Activated CD8-positive, alpha-beta memory T cell treated with anti-CD3 and anti-CD28 coated beads, Interleukin-2, amount 10 ng/mL, durations not matched to agents 7 days and 5 days (primary cell): Measurements from ENCODE around the gene HBS1L. TPM values are rescaled to one million over a fixed set of nuclear protein-coding genes. Genes with fewer than 3 reads are reported as not detected.

ENCODE experiments used
- ATAC-seq: fragments of 150-1000 bp; cut with Tn5 transposase; one replicate; pipeline ENCODE4 v1.10.0; 2021; ENCODE audit warnings: moderate library complexity
- CTCF ChIA-PET: fragments of 350-600 bp; sonication (Branson Sonifier 250); formaldehyde crosslinking; loops from one replicate; lab custom pipeline; 2021; ENCODE audit warnings: antibody characterized with exemption; lab: Charles Lee
- DNase-seq: peaks from one replicate; pipeline ENCODE4 v3.0.0-alpha.2; 2020
- H3K27ac Mint-ChIP-seq: one replicate; pipeline ENCODE4 v1.8.0; 2021; ENCODE audit warnings: mild to moderate bottlenecking, mixed read lengths
- H3K27me3 Mint-ChIP-seq: one replicate; pipeline ENCODE4 v1.8.0; 2021; ENCODE audit warnings: mixed read lengths
- H3K36me3 Mint-ChIP-seq: one replicate; pipeline ENCODE4 v1.8.0; 2021; ENCODE audit warnings: mild to moderate bottlenecking, mixed read lengths
- H3K4me1 Mint-ChIP-seq: one replicate; pipeline ENCODE4 v1.8.0; 2021; ENCODE audit warnings: mixed read lengths
- H3K4me3 Mint-ChIP-seq: one replicate; pipeline ENCODE4 v1.8.0; 2021; ENCODE audit warnings: mild to moderate bottlenecking, moderate library complexity, mixed read lengths
- H3K9me3 Mint-ChIP-seq: one replicate; pipeline ENCODE4 v1.8.0; 2022; ENCODE audit warnings: low read depth, mixed read lengths
- total RNA-seq, 2 experiments: library from RNA; stranded (reverse); gene quantifications; one replicate each; pipeline ENCODE4 v1.2.3, GENCODE V29; 2021

Gene HBS1L
- total RNA-seq, 2 experiments from 2014 or later, result 92.2 to 112 TPM

- H3K27me3 Mint-ChIP-seq, result no peaks in the 10 kb centered on the region
- peaks cover 65% of the 10 kb centered on the region for H3K4me1 Mint-ChIP-seq
- no peak for ATAC-seq
- CTCF ChIA-PET, result interaction anchor here (1.5 kb wide), 1 partner anchor 9 kb away, joined by 3 read pairs; no protein-coding TSS in a partner anchor
- no peak overlapping the region for H3K4me3 Mint-ChIP-seq
- no peaks in the 10 kb centered on the region for H3K9me3 Mint-ChIP-seq
- DNase-seq, result no peak
- H3K36me3 Mint-ChIP-seq, result peaks cover 48% of the 10 kb centered on the region
- H3K27ac Mint-ChIP-seq, result no peak overlapping the region
Measured at GRCh38 chr6:135048915-135049314, 5.7 kb downstream of the HBS1L start.

- ATAC-seq, result no peak
Measured at GRCh38 chr6:135047336-135047735, 7.3 kb downstream of the HBS1L start.

GRCh38 chr6:135046912-135047311 lies 7.7 kb downstream of the HBS1L start:
- no peaks in the 10 kb centered on the region for H3K27me3 Mint-ChIP-seq
- no peak overlapping the region for H3K4me3 Mint-ChIP-seq
- H3K27ac Mint-ChIP-seq, result no peak overlapping the region
- no peaks in the 10 kb centered on the region for H3K9me3 Mint-ChIP-seq
- CTCF ChIA-PET, result no interaction called here
- ATAC-seq, result peak; percentile 70
- DNase-seq, result no peak
- H3K36me3 Mint-ChIP-seq, result peaks cover 48% of the 10 kb centered on the region
- peaks cover 59% of the 10 kb centered on the region for H3K4me1 Mint-ChIP-seq

More at GRCh38 chr6:135047336-135047735, 7.3 kb downstream of the HBS1L start:
- DNase-seq, result no peak
- H3K36me3 Mint-ChIP-seq, result peaks cover 47% of the 10 kb centered on the region
- no peak overlapping the region for H3K4me3 Mint-ChIP-seq
- CTCF ChIA-PET, result no interaction called here
- H3K4me1 Mint-ChIP-seq, result peaks cover 62% of the 10 kb centered on the region
- H3K9me3 Mint-ChIP-seq, result no peaks in the 10 kb centered on the region
- H3K27ac Mint-ChIP-seq, result no peak overlapping the region
- H3K27me3 Mint-ChIP-seq, result no peaks in the 10 kb centered on the region

GRCh38 chr6:135044639-135045038 lies 10.0 kb downstream of the HBS1L start:
- ATAC-seq (no peak), DNase-seq (no peak)
- H3K27ac Mint-ChIP-seq, result no peak overlapping the region
- H3K4me1 Mint-ChIP-seq, result peaks cover 52% of the 10 kb centered on the region
- peaks cover 46% of the 10 kb centered on the region for H3K36me3 Mint-ChIP-seq
- no peaks in the 10 kb centered on the region for H3K27me3 Mint-ChIP-seq
- no peaks in the 10 kb centered on the region for H3K9me3 Mint-ChIP-seq
- CTCF ChIA-PET, result interaction anchor here (2.2 kb wide), 1 partner anchor 11 kb away, joined by 9 read pairs; the partner anchor contains the start of gene HBS1L
- H3K4me3 Mint-ChIP-seq, result no peak overlapping the region

GRCh38 chr6:135043846-135044245 lies 10.8 kb downstream of the HBS1L start:
- CTCF ChIA-PET, result interaction anchor here (2.2 kb wide), 1 partner anchor 11 kb away, joined by 9 read pairs; the partner anchor contains the start of gene HBS1L

GRCh38 chr6:135043364-135043763 lies 11.3 kb downstream of the HBS1L start:
- H3K27ac Mint-ChIP-seq, result no peak overlapping the region
- ATAC-seq, result no peak
- H3K4me1 Mint-ChIP-seq, result peaks cover 48% of the 10 kb centered on the region
- peaks cover 43% of the 10 kb centered on the region for H3K36me3 Mint-ChIP-seq
- CTCF ChIA-PET, result interaction anchor here (2.2 kb wide), 1 partner anchor 12 kb away, joined by 9 read pairs; the partner anchor contains the start of gene HBS1L
- no peaks in the 10 kb centered on the region for H3K9me3 Mint-ChIP-seq
- no peaks in the 10 kb centered on the region for H3K27me3 Mint-ChIP-seq
- no peak overlapping the region for H3K4me3 Mint-ChIP-seq
- DNase-seq, result no peak

More at GRCh38 chr6:135043846-135044245, 10.8 kb downstream of the HBS1L start:
- Mint-ChIP-seq H3K27me3 (no peaks in the 10 kb centered on the region), H3K9me3 (no peaks in the 10 kb centered on the region), H3K36me3 (peaks cover 47% of the 10 kb centered on the region), H3K4me1 (peaks cover 52% of the 10 kb centered on the region), H3K27ac (no peak overlapping the region), H3K4me3 (no peak overlapping the region)
- DNase-seq (no peak), ATAC-seq (no peak)

GRCh38 chr6:135038335-135038734 lies 16.3 kb downstream of the HBS1L start:
- Mint-ChIP-seq H3K9me3 (no peaks in the 10 kb centered on the region), H3K27ac (no peak overlapping the region), H3K4me3 (no peak overlapping the region), H3K36me3 (peaks cover 49% of the 10 kb centered on the region), H3K27me3 (no peaks in the 10 kb centered on the region), H3K4me1 (peaks cover 18% of the 10 kb centered on the region)
- CTCF ChIA-PET, result no interaction called here
- DNase-seq, result no peak
- no peak for ATAC-seq

- H3K27me3 Mint-ChIP-seq, result no peaks in the 10 kb centered on the region
- no peak overlapping the region for H3K27ac Mint-ChIP-seq
Measured at GRCh38 chr6:135037541-135037940, 17.1 kb downstream of the HBS1L start.

GRCh38 chr6:135036731-135037420 lies 17.7 kb downstream of the HBS1L start:
- H3K4me1 Mint-ChIP-seq, result peaks cover 12% of the 10 kb centered on the region
- H3K27ac Mint-ChIP-seq, result no peak overlapping the region
- H3K9me3 Mint-ChIP-seq, result no peaks in the 10 kb centered on the region
- H3K36me3 Mint-ChIP-seq, result peaks cover 50% of the 10 kb centered on the region
- CTCF ChIA-PET, result no interaction called here
- H3K27me3 Mint-ChIP-seq, result no peaks in the 10 kb centered on the region
- H3K4me3 Mint-ChIP-seq, result no peak overlapping the region
- DNase-seq, result no peak
- no peak for ATAC-seq

More at GRCh38 chr6:135037541-135037940, 17.1 kb downstream of the HBS1L start:
- H3K4me1 Mint-ChIP-seq, result peaks cover 13% of the 10 kb centered on the region
- no peaks in the 10 kb centered on the region for H3K9me3 Mint-ChIP-seq
- H3K36me3 Mint-ChIP-seq, result peaks cover 52% of the 10 kb centered on the region
- CTCF ChIA-PET, result no interaction called here
- no peak overlapping the region for H3K4me3 Mint-ChIP-seq
- ATAC-seq (no peak), DNase-seq (no peak)

- H3K4me3 Mint-ChIP-seq, result no peak overlapping the region
- no peaks in the 10 kb centered on the region for H3K27me3 Mint-ChIP-seq
- no peak overlapping the region for H3K27ac Mint-ChIP-seq
- no peaks in the 10 kb centered on the region for H3K9me3 Mint-ChIP-seq
- peaks cover 30% of the 10 kb centered on the region for H3K4me1 Mint-ChIP-seq
- CTCF ChIA-PET, result no interaction called here
- DNase-seq, result no peak
- no peak for ATAC-seq
- H3K36me3 Mint-ChIP-seq, result peaks cover 50% of the 10 kb centered on the region
Measured at GRCh38 chr6:135033238-135033637, 21.4 kb downstream of the HBS1L start.

GRCh38 chr6:135030532-135031178 lies 24.0 kb downstream of the HBS1L start:
- peak overlapping the region; percentile 80 for H3K27ac Mint-ChIP-seq
- peaks cover 40% of the 10 kb centered on the region for H3K4me1 Mint-ChIP-seq
- CTCF ChIA-PET, result interaction anchor here (0.7 kb wide), 1 partner anchor 152 kb away, joined by 3 read pairs; no protein-coding TSS in a partner anchor
- peak overlapping the region; percentile 53 for H3K4me3 Mint-ChIP-seq
- H3K27me3 Mint-ChIP-seq, result no peaks in the 10 kb centered on the region
- peak; percentile 56 for ATAC-seq
- peaks cover 48% of the 10 kb centered on the region for H3K36me3 Mint-ChIP-seq
- H3K9me3 Mint-ChIP-seq, result no peaks in the 10 kb centered on the region
- no peak for DNase-seq

GRCh38 chr6:135030056-135030473 lies 24.6 kb downstream of the HBS1L start:
- Mint-ChIP-seq H3K4me3 (peak overlapping the region; percentile 53), H3K27me3 (no peaks in the 10 kb centered on the region), H3K9me3 (no peaks in the 10 kb centered on the region), H3K4me1 (peaks cover 46% of the 10 kb centered on the region), H3K36me3 (peaks cover 51% of the 10 kb centered on the region), H3K27ac (peak overlapping the region; percentile 80)
- DNase-seq (no peak), ATAC-seq (peak; percentile 91)
- CTCF ChIA-PET, result interaction anchor here (0.7 kb wide), 1 partner anchor 153 kb away, joined by 3 read pairs; no protein-coding TSS in a partner anchor

- CTCF ChIA-PET, result no interaction called here
- H3K36me3 Mint-ChIP-seq, result peaks cover 34% of the 10 kb centered on the region
- no peak for ATAC-seq
- H3K4me3 Mint-ChIP-seq, result no peak overlapping the region
- no peak overlapping the region for H3K27ac Mint-ChIP-seq
- no peaks in the 10 kb centered on the region for H3K9me3 Mint-ChIP-seq
- H3K27me3 Mint-ChIP-seq, result no peaks in the 10 kb centered on the region
- H3K4me1 Mint-ChIP-seq, result peaks cover 51% of the 10 kb centered on the region
- no peak for DNase-seq
Measured at GRCh38 chr6:135025775-135026174, 28.8 kb downstream of the HBS1L start.
